K562 (cell line): ENCODE data around the gene PEBP1. TPM values are rescaled to one million over a fixed set of nuclear protein-coding genes. Genes with fewer than 3 reads are reported as not detected.
A peak's percentile ranks its signal among the peaks of the same experiment; 100 is the strongest.

Source experiments
- ATAC-seq: fragments of 200-7000 bp; cut with Tn5 transposase; 3 replicates; pipeline ENCODE4 v1.9.1; 2020; ENCODE audit warnings: moderate library complexity
- BruUV-seq: library from RNA; stranded (reverse); fragments of 400-500 nt; replicated peaks from 2 replicates; lab custom pipeline; 2021; lab: Mats Ljungman, UMichigan
- CTCF ChIA-PET: fragments of 300-600 bp; formaldehyde crosslinking; extraction: SDS; loops from one replicate; lab custom pipeline; 2021; ENCODE audit warnings: low intra/inter-chr PET ratio; lab: Yijun Ruan, JAX
- POLR2A ChIA-PET: fragments of 300-600, 350-650 bp; sonication (Branson Sonifier 250); formaldehyde crosslinking; extraction: SDS; loops from one replicate; lab custom pipeline; 2021; ENCODE audit warnings: antibody characterized with exemption, inconsistent platforms; lab: Yijun Ruan, JAX
- DNase-seq, 4 experiments: peaks; one replicate each; pipeline versions ENCODE4 v3.0.0 to v3.0.0-alpha.2; 2011 to 2018; ENCODE audit warnings: low spot score in 3 of 4, mixed read lengths in 3 of 4; ENCODE audit errors: extremely low read depth in 1 of 4
- FAIRE-seq: peaks from 2 replicates; lab custom pipeline; 2011; peaks lifted over from hg19 to GRCh38; lab: Jason Lieb, UNC
- H2AFZ ChIP-seq: 2 replicates; pipeline ENCODE4 v1.6.0; 2011; ENCODE audit warnings: low read depth, low read length, control low read depth, inconsistent platforms
- H3K27ac ChIP-seq: fragments of 200-600 bp; 3 replicates; pipeline ENCODE4 v1.8.0; 2011; ENCODE audit warnings: low read depth, mild to moderate bottlenecking, control low read depth, inconsistent platforms, low read length, moderate library complexity, mixed read lengths; ENCODE audit errors: extremely low read depth
- H3K27me3 ChIP-seq, 2 experiments: fragments of 300-600 bp in 1 of 2; 2 replicates in 1 of 2; 3 replicates in 1 of 2; pipeline versions ENCODE4 v1.6.0 to v1.8.0; 2011; ENCODE audit warnings: inconsistent platforms in 2 of 2, low read length in 2 of 2, mild to moderate bottlenecking in 1 of 2, mixed read lengths in 1 of 2, moderate library complexity in 1 of 2; ENCODE audit not compliant: control insufficient read depth in 2 of 2, insufficient read depth in 2 of 2
- H3K36me3 ChIP-seq: fragments of 300-600 bp; 3 replicates; pipeline ENCODE4 v1.8.0; 2011; ENCODE audit warnings: mild to moderate bottlenecking, low read length, inconsistent platforms; ENCODE audit not compliant: control insufficient read depth, insufficient read depth
- H3K4me1 ChIP-seq, 2 experiments: fragments of 200-600 bp in 1 of 2; replicated peaks in 1 of 2; 2 replicates in 1 of 2; 3 replicates in 1 of 2; pipeline versions ENCODE4 v1.5.1 to v1.8.0; 2011; ENCODE audit warnings: inconsistent platforms in 2 of 2, low read length in 2 of 2, mild to moderate bottlenecking in 1 of 2, mixed read lengths in 1 of 2, moderate library complexity in 1 of 2; ENCODE audit not compliant: control insufficient read depth in 2 of 2, insufficient read depth in 2 of 2
- H3K4me2 ChIP-seq: 2 replicates; pipeline ENCODE4 v1.6.1; 2011; ENCODE audit warnings: low read length, control low read depth, inconsistent platforms, mixed read lengths; ENCODE audit not compliant: insufficient read depth
- H3K4me3 ChIP-seq: fragments of 200-600 bp; sonication (generic), shearing (Covaris generic); 2 replicates; pipeline ENCODE4 v1.5.1; 2016; ENCODE audit warnings: control low read depth, inconsistent platforms
- H3K79me2 ChIP-seq: fragments of 200-600 bp; 3 replicates; pipeline ENCODE4 v1.8.0; 2011; ENCODE audit warnings: low read length, inconsistent platforms; ENCODE audit not compliant: control insufficient read depth, insufficient read depth
- H3K9ac ChIP-seq, 2 experiments: 2 replicates each; pipeline versions ENCODE4 v1.6.0 to v1.6.1; 2011; ENCODE audit warnings: low read depth in 2 of 2, low read length in 2 of 2, control low read depth in 1 of 2, inconsistent platforms in 1 of 2, mild to moderate bottlenecking in 1 of 2, mixed read lengths in 1 of 2; ENCODE audit not compliant: insufficient read depth in 1 of 2
- H3K9me1 ChIP-seq: one replicate; pipeline ENCODE4 v1.6.0; 2011; ENCODE audit warnings: inconsistent platforms, mild to moderate bottlenecking, low read length, moderate library complexity; ENCODE audit not compliant: control insufficient read depth, insufficient read depth
- H3K9me3 ChIP-seq: replicated peaks from 2 replicates; pipeline ENCODE4 v1.5.1; 2011; ENCODE audit warnings: low read depth, low read length, inconsistent platforms; ENCODE audit not compliant: control insufficient read depth, insufficient read depth
- H4K20me1 ChIP-seq: replicated peaks from 2 replicates; pipeline ENCODE4 v1.6.1; 2011; ENCODE audit warnings: low read length, inconsistent platforms, mixed read lengths; ENCODE audit not compliant: control insufficient read depth, insufficient read depth
- ARID3A ChIP-seq: IDR thresholded peaks from 2 replicates; pipeline ENCODE4 v1.6.1; 2012; ENCODE audit warnings: low read depth, low read length, improper control_type of control experiment, borderline replicate concordance
- ASH1L ChIP-seq: fragments of 450-650 bp; IDR thresholded peaks from 2 replicates; pipeline ENCODE4 v1.6.1; 2018; ENCODE audit warnings: borderline replicate concordance, mild to moderate bottlenecking, low read depth; ENCODE audit not compliant: partially characterized antibody
- CBFB ChIP-seq: sonication (generic); formaldehyde crosslinking; IDR thresholded peaks from 2 replicates; pipeline ENCODE4 v1.4.0; 2020; ENCODE audit warnings: mild to moderate bottlenecking, missing genetic modification reagents
- ETS1 ChIP-seq: conservative IDR thresholded peaks from 2 replicates; pipeline ENCODE4 v1.6.1; 2011; ENCODE audit warnings: low read depth, mild to moderate bottlenecking, low read length; ENCODE audit not compliant: control insufficient read depth
- FOXA3 ChIP-seq, 2 experiments: fragments of 450-650 bp in 1 of 2; sonication (generic) in 1 of 2; formaldehyde crosslinking; IDR thresholded peaks in 1 of 2; conservative IDR thresholded peaks in 1 of 2; 2 replicates each; pipeline versions ENCODE4 v1.4.0 to v1.8.0; 2020 to 2022; ENCODE audit warnings: mild to moderate bottlenecking in 2 of 2, missing genetic modification reagents in 1 of 2
- FOXJ2 ChIP-seq: fragments of 200-800 bp; sonication (Bioruptor generic); IDR thresholded peaks from 2 replicates; pipeline ENCODE4 v1.6.1; 2016; ENCODE audit warnings: missing genetic modification characterization, missing compliant biosample characterization
- HSF4 ChIP-seq: fragments of 250-450 bp; sonication (Bioruptor Pico); IDR thresholded peaks from 2 replicates; pipeline ENCODE4 v2.1.2; 2022; ENCODE audit warnings: mild to moderate bottlenecking, moderate library complexity, borderline replicate concordance
- IRF2 ChIP-seq: sonication (generic); formaldehyde crosslinking; IDR thresholded peaks from 2 replicates; pipeline ENCODE4 v1.8.1; 2022; ENCODE audit warnings: mild to moderate bottlenecking, missing genetic modification reagents
- L3MBTL2 ChIP-seq: fragments of 450-650 bp; IDR thresholded peaks from 2 replicates; pipeline ENCODE4 v1.6.1; 2016; ENCODE audit warnings: mild to moderate bottlenecking, moderate library complexity
- NCOR1 ChIP-seq: fragments of 450-650 bp; IDR thresholded peaks from 2 replicates; pipeline ENCODE4 v1.6.1; 2016; ENCODE audit warnings: mild to moderate bottlenecking, moderate library complexity
- SMAD4 ChIP-seq: fragments of 250-450 bp; sonication (Bioruptor Pico); conservative IDR thresholded peaks from 2 replicates; pipeline ENCODE4 v1.8.0; 2021; ENCODE audit warnings: inconsistent platforms, mild to moderate bottlenecking, moderate library complexity
- SPI1 ChIP-seq: IDR thresholded peaks from 2 replicates; pipeline ENCODE4 v1.6.1; 2011; ENCODE audit warnings: low read depth, low read length, control low read depth, borderline replicate concordance
- TAF7 ChIP-seq: fragments of 450-650 bp; IDR thresholded peaks from 2 replicates; pipeline ENCODE4 v1.6.1; 2016; ENCODE audit warnings: missing genetic modification characterization, missing compliant biosample characterization
- TARDBP ChIP-seq: fragments of 450-650 bp; IDR thresholded peaks from 2 replicates; pipeline ENCODE4 v1.6.1; 2016
- TCF15 ChIP-seq: fragments of 250-450 bp; sonication (Bioruptor Pico); IDR thresholded peaks from 2 replicates; pipeline ENCODE4 v1.8.0; 2022; ENCODE audit warnings: moderate library complexity, mild to moderate bottlenecking, inconsistent platforms
- ZNF124 ChIP-seq: sonication (generic); formaldehyde crosslinking; IDR thresholded peaks from 2 replicates; pipeline ENCODE4 v1.8.1; 2022; ENCODE audit warnings: missing genetic modification reagents
- ZNF143 ChIP-seq: sonication (generic); formaldehyde crosslinking; IDR thresholded peaks from 2 replicates; pipeline ENCODE4 v1.9.0; 2022; ENCODE audit warnings: mild to moderate bottlenecking, missing genetic modification reagents
- ZNF24 ChIP-seq: fragments of 450-650 bp; IDR thresholded peaks from 2 replicates; pipeline ENCODE4 v1.6.1; 2016
- WGBS: fragments of 100-300 bp; shearing (Covaris generic); methylation state at CpG from one replicate; pipeline ENCODE4 v1.1.6; 2016; ENCODE audit warnings: low coverage, mixed read lengths; ENCODE audit not compliant: insufficient coverage; ENCODE audit errors: missing lambda C conversion rate; 5-methylcytosine and 5-hydroxymethylcytosine counted together
- in situ Hi-C: fragments of 300-500 bp; cut with MboI; formaldehyde crosslinking; loops from 4 replicates; pipeline ENCODE4 v1.15.0; 2018; ENCODE audit warnings: inconsistent platforms, mixed read lengths
- intact Hi-C: fragments of 100-400 bp; cut with micrococcal nuclease; formaldehyde crosslinking; loops from 2 replicates; pipeline ENCODE4 v1.14.2; 2022
- polyA plus RNA-seq, 8 experiments: library from polyadenylated mRNA; depleted of rRNA in 4 of 8; stranded (reverse) in 5 of 8; unstranded in 3 of 8; fragments of >200 nt; fragmentation: Nextera tagmentation in 2 of 8; fragmentation: Illumina TruSeq in 1 of 8; extraction: Ambion mirVana in 2 of 8; extraction: Trizol in 1 of 8; gene quantifications; 2 replicates each; pipeline versions ENCODE4 v1.2.1 to v1.2.3, GENCODE V29; 2011 to 2014; ENCODE audit warnings: inconsistent platforms in 1 of 8, missing spikeins in 1 of 8
- total RNA-seq, 7 experiments: library from RNA; depleted of rRNA in 6 of 7; stranded (reverse); fragments of >200 nt in 6 of 7; fragmentation: Illumina TruSeq in 2 of 7; extraction: Trizol in 2 of 7; gene quantifications; 2 replicates each; pipeline versions ENCODE4 v1.2.1 to v1.2.3, GENCODE V29; 2011 to 2021; ENCODE audit warnings: low replicate concordance in 1 of 7

PEBP1 gene
- total and polyA plus RNA-seq, 9 of the 15 experiments (the other 6 are each of a cell fraction or from before 2014, with no cell fraction given), result 77.3 to 207 (median 153) TPM

GRCh38 chr12:118145113-118145797 is 9.3 kb downstream of the PEBP1 start:
- FAIRE-seq (no peak), ATAC-seq (no peak), DNase-seq (no peak)
- Histone ChIP-seq H3K27ac (no peak overlapping the region), H3K4me2 (no peak overlapping the region), H3K4me1 (0 out of 5 replicates have a peak, but pooled peaks cover 0 to 3% of the 10 kb centered on the region in 2 experiments), H3K9ac (no peak overlapping the region), H3K9me1 (no peaks in the 10 kb centered on the region), H2AFZ (no peak overlapping the region), H3K27me3 (no peaks in the 10 kb centered on the region), H4K20me1 (no peaks in the 10 kb centered on the region), H3K4me3 (no peak overlapping the region), H3K79me2 (no peaks in the 10 kb centered on the region), H3K9me3 (no peaks in the 10 kb centered on the region), H3K36me3 (peaks cover 66% of the 10 kb centered on the region; the same call in 2 of the 3 replicates)
- ChIA-PET CTCF (no interaction called here), POLR2A (interaction anchor here (0.6 to 1.7 kb wide), 2 partner anchors 8 to 58 kb away, joined by 3 to 11 read pairs; no protein-coding TSS in a partner anchor)
- intact Hi-C loops, result no loop called here
- WGBS, result 92% methylated on average over 7 of the region's 7 CpGs
- BruUV-seq, result TSS peak; percentile 89
- in situ Hi-C loops, result no loop called here
- TF ChIP-seq ASH1L (no peak), HSF4 (no peak), ETS1 (no peak), ARID3A (no peak), SPI1 (no peak), ZNF124 (CRISPR knock-in tag) (no peak), CBFB (CRISPR knock-in tag) (no peak), TCF15 (no peak), FOXJ2 (tag) (no peak), IRF2 (CRISPR knock-in tag) (no peak), SMAD4 (CRISPR knock-in tag) (no peak), ZNF143 (CRISPR knock-in tag) (no peak), NCOR1 (no peak), ZNF24 (no peak), FOXA3 (CRISPR knock-in tag; conservative IDR thresholded peaks at IDR 0.05 in 1 of 2, IDR thresholded peaks at IDR 0.05 in 1 of 2) (no peak), TAF7 (tag) (no peak), TARDBP (no peak), L3MBTL2 (no peak)
